ENCODE measurements around the gene KLHL30. TPM values are rescaled to one million over a fixed set of nuclear protein-coding genes. Genes with fewer than 3 reads are reported as not detected.
"Not testable (repeated sequence)": the region's sequence is repeated elsewhere in the genome, so short reads cannot be mapped to it uniquely, and the experiment has no call there.

The KLHL30 gene
- total RNA-seq, 1 donor from 2014 or later: 1.1 TPM

DNA sequence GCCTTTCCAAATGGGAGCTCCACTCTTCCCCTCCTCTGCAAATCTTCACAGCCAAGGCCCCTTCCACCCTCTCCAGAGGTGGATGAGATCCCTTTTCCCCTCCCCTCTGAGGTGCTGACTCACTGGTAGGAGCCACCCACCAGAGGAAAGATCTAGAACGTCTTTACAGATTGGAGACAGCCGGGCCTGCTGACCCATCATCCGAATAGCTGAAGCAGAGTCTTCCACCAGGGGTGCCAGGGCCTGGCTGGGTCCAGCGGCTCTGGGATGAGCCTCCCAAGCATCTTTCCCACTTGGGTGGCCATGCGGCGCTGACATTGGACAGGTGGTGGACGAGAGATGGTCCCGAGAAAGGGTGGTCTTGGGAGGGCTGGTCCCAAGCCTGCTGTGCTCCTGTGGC, 29.3 kb downstream of the KLHL30 start:
- no peak for ATAC-seq
- intact Hi-C loops (cut with DNase I): no loop called here
- DNase-seq (ENCODE audit: low spot score): no peak

DNA sequence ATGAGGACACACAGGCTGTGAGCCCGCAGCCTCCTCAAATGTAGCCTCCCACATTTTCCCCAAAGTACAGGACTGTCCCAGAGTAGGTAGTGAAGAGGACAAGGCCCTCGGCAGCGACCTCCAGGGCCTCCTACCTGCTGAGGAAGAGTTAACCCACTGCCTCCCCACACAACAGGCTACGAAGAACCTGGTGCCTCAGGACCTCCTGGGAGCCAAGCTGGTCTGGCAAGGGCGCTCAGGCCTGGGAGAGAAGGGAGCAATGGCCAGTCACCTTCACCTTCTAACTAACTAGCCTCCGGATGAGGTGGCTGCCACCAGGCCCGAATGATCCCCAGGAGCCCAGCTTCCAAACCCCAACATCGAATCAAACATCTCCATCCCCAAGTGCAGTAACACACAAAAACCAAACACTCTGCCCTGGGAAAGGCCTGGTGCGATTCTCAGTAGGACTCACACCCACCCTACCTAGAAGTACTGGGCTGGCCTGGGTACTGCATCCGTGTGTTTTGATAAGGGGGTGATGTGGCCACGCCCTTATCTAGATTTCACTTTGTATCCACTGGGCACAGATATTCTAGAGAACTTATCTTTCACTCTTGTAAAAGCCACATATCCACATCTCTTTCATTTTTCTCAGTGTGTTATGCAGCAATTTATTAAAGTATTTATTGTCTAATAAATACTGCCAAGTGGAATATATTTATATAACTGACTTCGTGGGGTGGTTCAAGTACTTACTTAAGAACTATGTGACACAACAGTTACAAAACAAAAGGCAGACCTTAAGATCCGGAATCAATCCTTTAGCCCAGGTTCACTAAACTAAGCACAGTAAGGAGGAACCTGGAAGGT, 30.0 kb downstream of the KLHL30 start:
- intact Hi-C loops (cut with DNase I): no loop called here
- ATAC-seq: no peak
- no peak for DNase-seq (ENCODE audit: low spot score)

DNA sequence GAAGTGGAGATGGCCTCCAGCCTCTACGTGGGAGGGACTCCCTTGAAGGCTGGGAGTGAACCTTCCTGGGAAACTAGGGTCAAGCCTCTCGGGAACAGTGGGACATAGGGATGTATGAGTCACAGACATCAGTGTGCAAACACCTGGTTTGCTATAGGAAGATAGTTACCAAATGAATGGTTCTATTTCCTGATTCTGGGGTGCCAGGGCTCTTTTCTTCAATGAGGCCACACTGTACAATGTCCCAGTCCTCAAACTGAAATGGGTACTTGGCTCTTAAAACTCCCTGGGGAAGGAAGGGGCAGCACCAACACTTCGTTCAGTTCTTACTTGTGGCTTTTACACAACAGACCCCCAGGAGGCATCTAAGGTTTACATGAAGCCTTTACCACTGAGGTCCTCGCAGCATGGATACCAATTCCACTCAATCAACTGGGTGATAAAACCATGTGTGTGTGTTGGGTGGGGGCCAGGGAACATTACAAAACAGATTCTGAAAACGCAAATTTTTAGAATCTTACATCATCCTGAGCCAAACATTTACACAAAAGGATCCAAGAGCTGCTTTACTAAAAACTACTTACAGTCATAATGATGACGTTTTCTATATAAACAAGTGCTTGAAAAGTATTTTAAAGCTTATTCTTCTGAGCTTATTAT, 30.7 kb downstream of the KLHL30 start:
- intact Hi-C loops (cut with DNase I): no loop called here
- DNase-seq (ENCODE audit: low spot score) (no peak), ATAC-seq (peak; percentile 77)

DNA sequence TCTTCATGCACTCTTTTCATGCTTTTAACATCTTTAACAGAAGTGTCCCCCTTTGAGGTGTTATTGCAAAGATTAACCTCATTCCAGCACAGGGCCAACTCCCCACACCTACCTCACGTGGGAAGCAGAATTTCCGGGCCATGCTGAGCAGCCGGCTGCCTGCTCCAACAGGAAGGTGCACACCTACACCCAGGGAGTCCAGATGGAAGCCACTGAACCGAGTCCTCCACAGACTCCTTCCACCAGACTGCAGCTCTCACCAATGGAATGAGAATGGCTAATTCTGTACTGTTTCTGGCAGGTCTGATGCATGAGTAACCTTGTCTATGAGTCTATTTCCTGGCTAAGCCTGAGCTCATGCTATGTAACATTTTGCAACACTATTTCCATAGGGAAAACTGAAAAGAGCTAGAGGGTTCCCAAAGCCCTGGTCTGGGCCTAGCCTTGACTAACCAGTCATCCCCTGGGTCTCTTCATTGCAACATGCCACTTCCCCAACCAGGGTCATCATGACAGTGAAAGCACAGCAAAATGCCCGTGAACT, 31.3 kb downstream of the KLHL30 start:
- ATAC-seq (peak; percentile 69), DNase-seq (ENCODE audit: low spot score) (no peak)
- intact Hi-C loops (cut with DNase I): no loop called here

DNA sequence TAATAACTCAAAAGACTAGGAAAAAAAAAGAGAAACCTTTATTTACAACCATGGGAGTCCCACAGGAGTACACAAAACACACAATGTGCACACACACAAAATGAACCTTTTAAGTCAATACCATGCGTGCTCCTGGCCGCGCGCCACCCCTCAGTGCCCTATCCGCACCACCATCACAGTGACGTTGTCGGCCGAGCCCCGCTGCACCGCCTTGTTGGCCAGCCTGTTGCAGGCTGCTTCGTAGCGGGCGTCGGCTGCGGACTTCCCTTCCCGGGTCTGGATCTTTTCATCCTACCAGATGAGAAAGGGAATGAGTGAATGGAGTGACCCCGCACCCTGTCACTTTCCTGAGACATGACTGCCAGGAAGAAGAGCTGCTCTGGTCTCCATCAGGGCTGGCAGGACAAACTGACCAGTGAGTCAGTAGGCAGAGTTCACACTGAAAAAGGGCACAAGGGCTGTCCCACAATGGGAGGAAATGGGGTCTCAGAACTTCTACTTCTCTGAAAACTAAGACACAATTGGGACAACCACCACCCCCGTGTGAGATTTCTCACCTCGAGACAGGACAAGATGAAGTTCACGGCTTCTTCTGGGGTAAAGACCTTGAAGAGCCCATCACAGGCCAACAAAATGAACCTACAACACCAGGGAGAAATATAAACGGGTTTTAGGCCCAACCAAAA, 32.1 kb downstream of the KLHL30 start:
- ATAC-seq (no peak), DNase-seq (ENCODE audit: low spot score) (no peak)
- intact Hi-C loops (cut with DNase I): no loop called here

DNA sequence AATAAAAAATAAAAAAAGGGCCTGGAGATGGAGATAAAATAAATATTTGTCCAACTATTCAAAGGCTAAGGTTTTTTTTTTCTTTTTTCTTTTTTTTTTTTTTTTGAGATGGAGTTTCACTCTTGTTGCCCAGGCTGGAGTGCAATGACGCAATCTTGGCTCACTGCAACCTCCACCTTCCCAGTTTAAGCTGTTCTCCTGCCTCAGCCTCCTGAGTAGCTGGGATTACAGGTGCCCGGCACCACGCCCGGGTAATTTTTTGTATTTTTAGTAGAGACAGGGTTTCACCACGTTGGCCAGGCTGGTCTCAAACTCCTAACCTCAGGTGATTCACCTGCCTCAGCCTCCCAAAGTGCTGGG, 32.6 kb downstream of the KLHL30 start:
- DNase-seq (ENCODE audit: low spot score); intact Hi-C loops (cut with DNase I); ATAC-seq: not testable (repeated sequence)

DNA sequence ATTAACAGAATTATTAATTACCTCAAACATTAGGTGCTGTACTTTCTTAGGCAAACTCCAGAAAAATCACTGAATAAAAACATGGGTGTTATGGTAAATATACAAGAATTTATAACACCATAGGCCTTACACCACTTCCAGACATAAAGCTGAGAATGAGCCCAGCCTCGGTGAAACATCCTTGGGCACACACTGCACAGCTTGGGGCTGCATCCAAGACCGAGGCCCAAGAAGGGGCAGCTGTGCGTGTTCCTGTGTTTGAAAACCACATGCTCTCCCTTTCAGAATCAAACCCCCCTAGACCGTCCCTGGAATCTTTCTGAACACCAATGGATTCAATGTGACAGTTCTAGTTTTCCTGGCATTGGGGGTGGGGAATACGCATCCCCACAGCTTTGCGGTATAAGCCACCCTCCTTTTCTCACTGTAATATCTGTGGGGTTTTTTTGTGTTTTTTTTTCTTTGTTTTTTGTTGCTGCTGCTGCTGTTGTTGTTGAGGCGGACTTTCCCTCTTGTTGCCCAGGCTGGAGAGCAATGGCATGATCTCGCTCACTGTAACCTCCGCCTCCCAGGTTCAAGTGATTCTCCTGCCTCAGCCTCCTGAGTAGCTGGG, 33.2 kb downstream of the KLHL30 start:
- ATAC-seq (no peak), DNase-seq (ENCODE audit: low spot score) (no peak)
- intact Hi-C loops (cut with DNase I): no loop called here

DNA sequence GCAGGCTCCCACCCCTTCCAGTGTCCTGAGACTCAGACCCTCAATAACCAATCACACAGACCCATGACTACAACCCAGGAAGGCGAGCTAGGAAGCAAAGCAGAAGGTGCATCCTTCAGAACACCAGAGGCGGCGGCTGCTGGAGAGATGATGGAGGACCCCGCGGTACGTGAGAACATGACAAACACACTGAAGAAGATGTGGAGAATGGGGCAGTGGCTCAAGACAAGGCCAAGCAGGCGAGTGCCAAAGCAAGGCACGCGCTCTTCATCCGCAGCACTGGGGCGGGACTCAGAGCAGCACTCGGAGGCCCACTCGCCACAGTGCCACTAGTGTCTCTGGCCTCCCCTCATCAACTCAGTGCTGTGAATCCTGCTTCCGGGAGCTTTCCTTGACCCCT, 34.0 kb downstream of the KLHL30 start:
- no peak for DNase-seq (ENCODE audit: low spot score)
- intact Hi-C loops (cut with DNase I): no loop called here
- ATAC-seq: no peak

DNA sequence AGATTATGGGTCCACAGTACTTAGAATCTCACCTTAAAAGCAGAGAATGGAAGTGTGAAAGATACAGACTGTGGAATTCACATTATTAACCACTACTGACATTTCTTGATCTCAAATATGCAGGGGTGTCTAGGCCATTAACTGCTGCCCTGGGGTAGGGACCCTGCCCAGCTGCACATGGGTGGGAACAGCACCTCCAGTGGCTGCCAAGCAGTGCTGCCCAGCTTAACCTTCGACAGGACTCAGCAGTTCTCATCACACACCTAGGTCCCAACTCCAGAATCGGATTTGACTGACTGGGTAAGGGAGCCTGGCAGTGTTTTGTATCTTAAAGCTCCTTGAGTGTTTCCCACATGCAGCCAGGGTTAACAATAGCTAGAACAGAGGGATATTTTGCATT, 35.2 kb downstream of the KLHL30 start:
- intact Hi-C loops (cut with DNase I): no loop called here
- no peak for ATAC-seq
- no peak for DNase-seq (ENCODE audit: low spot score)

DNA sequence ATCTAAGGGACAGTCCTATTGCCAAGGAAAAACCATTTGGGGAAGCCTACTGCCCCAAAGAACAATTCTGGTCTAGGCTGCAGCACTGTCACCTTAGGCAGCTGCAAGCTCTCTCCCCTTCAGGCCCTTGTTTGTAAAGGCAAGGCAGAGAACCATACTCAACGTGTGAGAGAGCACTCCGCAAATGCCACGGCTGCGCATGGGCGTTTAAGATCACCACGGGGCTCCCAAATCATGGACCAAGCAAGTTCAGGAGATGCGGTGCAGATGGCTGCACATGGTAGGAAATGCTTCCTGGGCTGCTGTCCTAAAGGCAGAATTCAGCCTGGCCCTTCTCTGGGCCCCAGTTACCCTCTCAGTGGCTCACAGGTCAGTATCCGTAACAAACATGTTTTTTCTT, 35.8 kb downstream of the KLHL30 start:
- no peak for ATAC-seq

DNA sequence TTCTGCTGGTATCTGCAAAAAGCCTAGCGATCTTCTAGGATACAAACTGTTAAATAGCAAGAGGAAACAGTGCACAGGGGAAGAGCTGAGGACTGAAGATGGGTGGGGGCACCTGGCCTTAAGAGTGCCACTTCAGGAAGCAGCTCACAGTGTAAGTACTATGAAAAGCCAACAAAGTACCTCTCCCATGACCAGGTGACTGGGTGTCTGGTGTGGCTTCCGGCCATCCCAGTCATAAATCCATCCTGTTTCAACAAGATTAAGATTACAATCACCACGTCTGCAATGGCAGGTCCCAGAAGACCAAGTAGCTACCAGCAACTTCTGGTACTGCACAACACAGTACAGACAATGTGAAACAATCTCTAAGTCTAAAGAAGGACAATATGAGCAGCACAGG, 36.2 kb downstream of the KLHL30 start:
- ATAC-seq: no peak
- no peak for DNase-seq (ENCODE audit: low spot score)
- intact Hi-C loops (cut with DNase I): no loop called here

More for the DNA sequence above, 35.8 kb downstream of the KLHL30 start:
- DNase-seq (ENCODE audit: low spot score): no peak
- intact Hi-C loops (cut with DNase I): no loop called here

DNA sequence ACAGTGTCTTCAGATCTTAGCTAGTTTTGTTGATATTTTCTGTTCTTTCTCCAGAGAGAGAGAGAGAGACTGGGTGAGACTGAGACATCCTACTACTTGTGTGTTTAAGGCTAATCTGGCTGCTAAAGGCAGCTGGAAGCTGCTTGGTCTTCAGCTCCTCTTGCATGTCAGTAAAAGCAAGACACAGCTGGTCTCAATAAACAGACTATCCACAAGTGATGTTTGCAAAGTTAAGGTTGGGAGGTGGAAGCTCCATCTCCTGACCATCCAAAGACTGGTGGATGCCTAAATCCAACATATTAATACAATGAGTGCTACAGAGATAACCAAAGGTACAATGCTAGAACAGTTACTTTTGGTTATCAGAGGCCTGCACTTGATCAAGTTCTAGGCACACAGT, 38.1 kb downstream of the KLHL30 start:
- intact Hi-C loops (cut with DNase I): no loop called here
- DNase-seq (ENCODE audit: low spot score) (no peak), ATAC-seq (no peak)

DNA sequence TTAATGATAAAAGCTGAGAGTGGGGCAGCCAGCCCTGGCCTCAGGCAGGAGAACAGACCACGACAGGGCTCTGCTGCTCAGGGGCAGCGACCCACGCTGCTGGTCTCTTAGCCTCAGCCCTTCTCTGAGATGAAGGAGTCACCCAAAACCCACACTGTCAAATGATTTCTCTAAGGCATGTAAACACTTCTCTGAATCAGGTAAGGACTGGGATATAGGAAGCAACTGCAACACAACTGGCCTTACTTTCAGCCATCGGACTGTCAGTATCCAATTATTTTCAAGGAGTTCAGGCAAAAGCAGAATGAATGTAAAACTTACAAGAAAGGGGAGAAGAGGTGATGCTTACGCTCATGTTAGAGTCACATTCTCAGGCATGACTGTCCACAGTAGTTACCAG, 42.1 kb downstream of the KLHL30 start:
- DNase-seq (ENCODE audit: low spot score): no peak
- intact Hi-C loops (cut with DNase I): no loop called here
- no peak for ATAC-seq

DNA sequence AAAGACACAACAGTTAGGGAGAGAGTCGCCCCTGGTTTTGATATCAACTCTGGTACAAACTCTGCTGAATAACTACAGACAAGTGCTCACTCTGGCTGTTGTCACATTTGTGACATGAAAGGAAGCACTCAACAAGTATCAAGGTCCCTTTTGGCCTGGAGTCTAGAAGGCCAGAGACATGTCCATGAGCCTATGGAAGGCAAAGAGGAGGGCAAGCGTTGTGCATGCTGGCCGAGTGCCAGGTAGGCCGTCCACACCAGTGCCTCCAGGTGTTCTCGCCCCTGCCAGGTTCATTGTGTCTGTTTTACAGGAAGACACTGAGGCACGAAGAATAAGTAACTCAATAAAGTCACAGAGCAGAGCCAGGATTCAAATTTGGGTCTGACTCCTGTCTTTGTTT, 43.9 kb downstream of the KLHL30 start:
- no peak for ATAC-seq
- intact Hi-C loops (cut with DNase I): no loop called here
- no peak for DNase-seq (ENCODE audit: low spot score)

DNA sequence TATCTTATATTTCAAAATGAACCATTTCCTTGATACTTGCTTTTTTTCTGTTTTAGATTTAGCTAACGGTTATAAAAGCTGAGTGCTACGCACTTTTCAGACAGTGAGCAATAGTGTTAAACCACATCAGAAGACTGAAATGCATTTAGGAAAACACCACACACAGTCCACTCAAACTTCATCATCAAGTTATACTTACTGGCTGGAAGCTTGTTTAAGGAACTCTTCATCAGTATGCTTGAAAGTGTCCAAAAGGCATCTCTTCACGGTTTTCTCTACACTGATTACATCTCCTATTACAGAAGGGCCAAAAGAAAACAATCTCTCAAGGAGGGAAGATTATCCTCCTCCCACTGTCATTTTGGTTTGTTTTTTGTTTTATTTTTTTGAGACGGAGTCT, 45.4 kb downstream of the KLHL30 start:
- DNase-seq (ENCODE audit: low spot score) (no peak), ATAC-seq (no peak)
- intact Hi-C loops (cut with DNase I): no loop called here

DNA sequence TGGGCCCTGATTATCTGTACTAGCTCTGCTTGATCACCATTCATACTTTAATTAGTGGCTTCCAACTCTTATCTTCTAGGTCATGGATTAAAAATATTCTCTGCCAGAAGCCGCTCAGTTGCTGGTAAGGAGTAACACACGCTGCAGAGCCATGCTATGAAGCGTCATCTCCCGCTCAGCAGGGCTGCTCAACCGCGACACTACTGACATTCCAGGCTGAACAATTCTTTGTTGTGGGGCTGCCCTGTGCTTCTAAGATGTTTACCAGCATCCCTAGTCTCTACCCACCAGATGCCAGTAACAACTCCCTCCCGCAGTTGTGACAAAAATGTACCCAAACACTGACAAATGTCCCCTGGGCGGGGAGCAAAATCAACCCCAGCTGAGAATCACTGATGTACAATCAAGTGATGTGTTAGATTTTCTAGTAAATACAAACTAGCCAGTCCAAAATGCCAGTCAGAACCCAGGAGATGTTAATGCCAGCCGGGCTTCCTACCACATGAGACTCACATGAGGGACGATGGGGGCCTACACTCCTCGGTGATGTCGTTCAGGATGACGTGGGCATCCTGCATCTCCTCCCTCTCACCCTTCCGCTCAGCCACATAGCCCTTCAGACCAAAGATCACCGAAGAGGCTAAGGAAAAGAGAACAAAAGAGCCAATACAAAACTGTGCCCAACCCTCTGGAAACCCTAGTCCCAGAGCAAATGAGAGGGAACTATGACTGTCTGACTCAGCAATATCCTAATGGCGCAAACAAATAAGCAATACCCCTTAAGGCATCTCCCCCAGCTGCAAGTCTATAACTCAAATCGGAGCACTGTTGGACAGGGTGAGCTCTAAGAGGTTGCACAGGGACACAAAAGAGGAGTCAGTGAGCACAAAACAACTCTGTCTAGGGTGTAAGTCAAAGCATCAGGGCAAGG, 49.4 kb downstream of the KLHL30 start:
- intact Hi-C loops (cut with DNase I): no loop called here
- no peak for DNase-seq (ENCODE audit: low spot score)
- ATAC-seq: no peak

DNA sequence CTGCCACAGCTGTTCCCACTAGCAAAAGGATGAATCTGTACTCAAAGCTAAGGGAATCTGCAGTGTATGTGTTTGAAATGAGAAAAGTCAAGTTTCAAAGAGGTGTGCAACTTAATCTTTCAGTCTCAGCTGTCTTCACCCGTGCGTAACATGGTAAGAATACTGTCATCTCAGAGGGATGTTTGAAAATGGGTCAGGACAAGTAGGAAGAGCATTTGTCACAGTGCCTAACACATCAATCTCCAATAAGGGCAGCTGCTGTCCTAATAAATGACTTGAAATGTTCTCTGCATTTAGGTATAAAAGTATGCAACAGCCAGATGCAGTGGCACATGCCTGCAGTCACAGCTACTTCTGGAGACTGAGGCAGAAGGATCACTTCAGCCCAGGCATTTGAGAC, 52.0 kb downstream of the KLHL30 start:
- intact Hi-C loops (cut with DNase I): no loop called here
- DNase-seq (ENCODE audit: low spot score): no peak
- ATAC-seq: no peak

Data from sciatic nerve (tissue), 2 donors.